Neural cell (in vitro differentiated cells): ENCODE measurements around the gene SNCA. TPM values are rescaled to one million over a fixed set of nuclear protein-coding genes. Genes with fewer than 3 reads are reported as not detected.

Experiments
- H2AFZ ChIP-seq: fragments of 200-600, 300-800 bp; sonication (generic), shearing (Covaris generic); 2 replicates; pipeline ENCODE4 v1.6.0; 2014; ENCODE audit warnings: low read depth, mild to moderate bottlenecking, antibody characterized with exemption, low read length, moderate library complexity
- H3F3A ChIP-seq: fragments of 200-600 bp; shearing (Covaris generic); 2 replicates; pipeline ENCODE4 v1.6.1; 2016; ENCODE audit warnings: mild to moderate bottlenecking, moderate library complexity, mixed read lengths, antibody characterized with exemption, low read length; ENCODE audit not compliant: insufficient read depth, poor library complexity, severe bottlenecking
- H3K27ac ChIP-seq: fragments of 200-600, 300-800 bp; sonication (generic), shearing (Covaris generic); 2 replicates; pipeline ENCODE4 v1.5.1; 2014; ENCODE audit warnings: mild to moderate bottlenecking, low read length, moderate library complexity
- H3K27me3 ChIP-seq: fragments of 300-800, 200-600 bp; sonication (generic), shearing (Covaris generic); 2 replicates; pipeline ENCODE4 v1.6.0; 2014; ENCODE audit warnings: mild to moderate bottlenecking, low read depth, low read length, moderate library complexity; ENCODE audit not compliant: insufficient read depth
- H3K36me3 ChIP-seq: fragments of 300-800, 200-600 bp; sonication (generic), shearing (Covaris generic); 2 replicates; pipeline ENCODE4 v1.5.1; 2014; ENCODE audit warnings: mild to moderate bottlenecking, antibody characterized with exemption, low read length, moderate library complexity; ENCODE audit not compliant: insufficient read depth
- H3K4me2 ChIP-seq: fragments of 300-800, 200-600 bp; sonication (generic), shearing (Covaris generic); 2 replicates; pipeline ENCODE4 v1.6.0; 2014; ENCODE audit warnings: mild to moderate bottlenecking, low read length
- H3K4me3 ChIP-seq: fragments of 300-800, 200-600 bp; sonication (generic), shearing (Covaris generic); 2 replicates; pipeline ENCODE4 v1.5.1; 2014; ENCODE audit warnings: mild to moderate bottlenecking, low read length, moderate library complexity
- H3K79me2 ChIP-seq: fragments of 200-600 bp; shearing (Covaris generic); replicated peaks from 2 replicates; pipeline ENCODE4 v1.6.0; 2014; ENCODE audit warnings: mild to moderate bottlenecking, low read length, moderate library complexity; ENCODE audit not compliant: insufficient read depth
- H3K9ac ChIP-seq: fragments of 300-800, 200-600 bp; sonication (generic), shearing (Covaris generic); 2 replicates; pipeline ENCODE4 v1.6.1; 2016; ENCODE audit warnings: mild to moderate bottlenecking, low read length, mixed read lengths
- H3K9me2 ChIP-seq: fragments of 200-600 bp; shearing (Covaris generic); 2 replicates; pipeline ENCODE4 v1.6.1; 2016; ENCODE audit warnings: mild to moderate bottlenecking, low read length, mixed read lengths; ENCODE audit not compliant: insufficient read depth
- H3K9me3 ChIP-seq: fragments of 200-600, 300-800 bp; sonication (generic), shearing (Covaris generic); 2 replicates; pipeline ENCODE4 v1.6.1; 2016; ENCODE audit warnings: mild to moderate bottlenecking, mixed run types, low read length, moderate library complexity, mixed read lengths
- H4K20me1 ChIP-seq: fragments of 200-600 bp; shearing (Covaris generic); 2 replicates; pipeline ENCODE4 v1.6.1; 2016; ENCODE audit warnings: mild to moderate bottlenecking, mixed run types; ENCODE audit not compliant: insufficient read depth
- CTCF ChIP-seq: fragments of 450-650 bp; IDR thresholded peaks from 2 replicates; pipeline ENCODE4 v1.5.1; 2014; ENCODE audit warnings: antibody characterized with exemption, mild to moderate bottlenecking, moderate library complexity; ENCODE audit not compliant: poor library complexity, severe bottlenecking
- EZH2 ChIP-seq: fragments of 200-600, 300-800 bp; shearing (Covaris generic), sonication (generic); IDR thresholded peaks from 2 replicates; pipeline ENCODE4 v1.6.1; 2014; ENCODE audit warnings: antibody characterized with exemption, low read length, borderline replicate concordance, mild to moderate bottlenecking; ENCODE audit not compliant: insufficient read depth, poor library complexity, severe bottlenecking
- MXI1 ChIP-seq: fragments of 450-650 bp; conservative IDR thresholded peaks from 2 replicates; pipeline ENCODE4 v1.6.1; 2014; ENCODE audit warnings: antibody characterized with exemption, mild to moderate bottlenecking; ENCODE audit not compliant: poor library complexity, severe bottlenecking
- POLR2AphosphoS5 ChIP-seq: IDR thresholded peaks from 2 replicates; pipeline ENCODE4 v1.6.1; 2012
- RAD21 ChIP-seq: fragments of 450-650 bp; conservative IDR thresholded peaks from 2 replicates; pipeline ENCODE4 v1.6.1; 2014; ENCODE audit warnings: antibody characterized with exemption, mild to moderate bottlenecking, moderate library complexity
- REST ChIP-seq: IDR thresholded peaks from 2 replicates; pipeline ENCODE4 v1.6.1; 2012; ENCODE audit warnings: borderline replicate concordance
- SMC3 ChIP-seq: fragments of 450-650 bp; conservative IDR thresholded peaks from 2 replicates; pipeline ENCODE4 v1.6.1; 2014; ENCODE audit warnings: antibody characterized with exemption, mild to moderate bottlenecking, moderate library complexity; ENCODE audit not compliant: poor library complexity
- TAF1 ChIP-seq: IDR thresholded peaks from 2 replicates; pipeline ENCODE4 v1.6.1; 2012; ENCODE audit warnings: low read depth
- polyA plus RNA-seq: library from polyadenylated mRNA; depleted of rRNA; stranded (reverse); fragments of >200 nt; gene quantifications from 2 replicates; pipeline ENCODE4 v1.2.3, GENCODE V29; 2014

The SNCA gene
- polyA plus RNA-seq, 1 donor from 2014 or later, result 66.1 TPM

GRCh38 chr4:89837993-89838390 is 1.0 kb upstream of the SNCA start:
- Histone ChIP-seq H3K4me2 (peak overlapping the region; percentile 53), H3K9me2 (no peaks in the 10 kb centered on the region), H3K27ac (peak overlapping the region; percentile 81), H3K9me3 (no peaks in the 10 kb centered on the region), H3K9ac (peak overlapping the region; percentile 82), H3K36me3 (no peaks in the 10 kb centered on the region), H4K20me1 (no peaks in the 10 kb centered on the region), H3F3A (no peaks in the 10 kb centered on the region), H3K4me3 (peak overlapping the region; percentile 77), H3K27me3 (no peaks in the 10 kb centered on the region), H2AFZ (peak overlapping the region; percentile 80), H3K79me2 (no peaks in the 10 kb centered on the region)
- TF ChIP-seq MXI1 (peak; percentile 52), EZH2 (no peak), SMC3 (no peak)

- H3K27ac ChIP-seq, result peak overlapping the region; percentile 81
- peak overlapping the region; percentile 80 for H2AFZ ChIP-seq
- H3K9ac ChIP-seq, result peak overlapping the region; percentile 82
These were observed 528 bp upstream of the SNCA start for GRCh38 chr4:89837385-89837992.

More at GRCh38 chr4:89837385-89837992, 528 bp upstream of the SNCA start:
- no peaks in the 10 kb centered on the region for H3K9me2 ChIP-seq
- H3K4me3 ChIP-seq, result peak overlapping the region; percentile 77
- H3K9me3 ChIP-seq, result no peaks in the 10 kb centered on the region
- no peaks in the 10 kb centered on the region for H3K36me3 ChIP-seq
- H4K20me1 ChIP-seq, result no peaks in the 10 kb centered on the region
- no peaks in the 10 kb centered on the region for H3K79me2 ChIP-seq
- H3K27me3 ChIP-seq, result no peaks in the 10 kb centered on the region
- no peaks in the 10 kb centered on the region for H3F3A ChIP-seq
- TF ChIP-seq TAF1 (no peak), CTCF (peak; percentile 73), POLR2AphosphoS5 (no peak), REST (peak; percentile 50), SMC3 (peak; percentile 58), RAD21 (peak; percentile 62)
- peak overlapping the region; percentile 53 for H3K4me2 ChIP-seq
